A549 (cell line): Measurements from ENCODE around the gene ANO4.

Source experiments
- BHLHE40 ChIP-seq: IDR thresholded peaks from 2 replicates; pipeline ENCODE4 v1.6.1; 2012; ENCODE audit warnings: low read depth, low read length, inconsistent platforms
- CBX8 ChIP-seq: fragments of 200-600 bp; sonication (generic); IDR thresholded peaks from 2 replicates; pipeline ENCODE4 v1.6.1; 2016
- CEBPB ChIP-seq, 2 experiments: fragments of >200 bp in 1 of 2; sonication (Bioruptor Twin) in 1 of 2; formaldehyde crosslinking in 1 of 2; IDR thresholded peaks; 2 replicates each; pipeline ENCODE4 v1.6.1; 2012 to 2016
- CHD2 ChIP-seq: fragments of 150-350 bp; IDR thresholded peaks from 2 replicates; pipeline ENCODE4 v1.6.1; 2014; ENCODE audit warnings: low read length; ENCODE audit not compliant: partially characterized antibody
- CTCF ChIP-seq: fragments of >200 bp; sonication (Bioruptor Twin); formaldehyde crosslinking; IDR thresholded peaks from 3 replicates; pipeline ENCODE4 v1.5.1; 2016
- MAX ChIP-seq: IDR thresholded peaks from 2 replicates; pipeline ENCODE4 v1.6.1; 2012
- MYC ChIP-seq: IDR thresholded peaks from 2 replicates; pipeline ENCODE4 v1.6.1; 2012; ENCODE audit warnings: mild to moderate bottlenecking, inconsistent platforms, low read length, improper control_type of control experiment, borderline replicate concordance
- NR3C1 ChIP-seq: fragments of >200 bp; sonication (Bioruptor Twin); formaldehyde crosslinking; IDR thresholded peaks from 3 replicates; pipeline ENCODE4 v1.6.1; 2017
- RAD21 ChIP-seq, 2 experiments: fragments of >200 bp in 1 of 2; sonication (Bioruptor Twin) in 1 of 2; formaldehyde crosslinking in 1 of 2; IDR thresholded peaks in 1 of 2; conservative IDR thresholded peaks in 1 of 2; 2 replicates in 1 of 2; 3 replicates in 1 of 2; pipeline ENCODE4 v1.6.1; 2012 to 2018; ENCODE audit warnings: inconsistent platforms in 1 of 2
- RFX5 ChIP-seq: fragments of 450-650 bp; IDR thresholded peaks from 2 replicates; pipeline ENCODE4 v1.7.1; 2014; ENCODE audit warnings: antibody characterized with exemption, mild to moderate bottlenecking, moderate library complexity
- SMC3 ChIP-seq: fragments of >200 bp; sonication (Bioruptor Twin); formaldehyde crosslinking; IDR thresholded peaks from 3 replicates; pipeline ENCODE4 v1.6.1; 2018; ENCODE audit warnings: inconsistent platforms
- USF2 ChIP-seq: fragments of 450-650 bp; IDR thresholded peaks from 2 replicates; pipeline ENCODE4 v1.6.1; 2014; ENCODE audit warnings: antibody characterized with exemption

GRCh38 chr12:100868487-100868886, 73.9 kb downstream of the ANO4 start:
- TF ChIP-seq RAD21 (conservative IDR thresholded peaks at IDR 0.05 in 1 of 2, IDR thresholded peaks at IDR 0.05 in 1 of 2) (no peak), NR3C1 (no peak), CTCF (no peak), CEBPB (IDR thresholded peaks at IDR 0.05) (no peak), CHD2 (no peak), MAX (no peak), MYC (no peak), SMC3 (no peak), RFX5 (no peak), CBX8 (no peak), BHLHE40 (no peak), USF2 (no peak)
